Uterus (tissue), 4 donors: ENCODE results near the gene TJAP1. TPM values are rescaled to one million over a fixed set of nuclear protein-coding genes. Genes with fewer than 3 reads are reported as not detected.
"Not testable (repeated sequence)": the region's sequence is repeated elsewhere in the genome, so short reads cannot be mapped to it uniquely, and the experiment has no call there.

ENCODE experiments used
- DNase-seq, 2 donors: peaks; one replicate each; pipeline ENCODE4 v3.0.0-alpha.2; 2019 to 2020
- H3K27ac ChIP-seq, 2 donors: fragments of 200-600 bp; sonication (generic); 1 replicate in 1 of 2; 2 replicates in 1 of 2; pipeline ENCODE4 v1.5.1; 2016 to 2018
- H3K27me3 ChIP-seq, 2 donors: fragments of 200-600 bp; sonication (generic); one replicate each; pipeline ENCODE4 v1.5.1; 2018 to 2019; ENCODE audit warnings: control low read depth in 1 of 2
- H3K36me3 ChIP-seq, 2 donors: fragments of 200-600 bp; sonication (generic); one replicate each; pipeline ENCODE4 v1.5.1; 2019; ENCODE audit warnings: control low read depth in 1 of 2
- H3K4me1 ChIP-seq, 2 donors: fragments of 200-600 bp; sonication (generic); one replicate each; pipeline ENCODE4 v1.5.1; 2018 to 2019; ENCODE audit warnings: control low read depth in 1 of 2
- H3K4me3 ChIP-seq, 2 donors: fragments of 200-600 bp; sonication (generic); 1 replicate in 1 of 2; 2 replicates in 1 of 2; pipeline ENCODE4 v1.5.1; 2018 to 2019; ENCODE audit warnings: mild to moderate bottlenecking in 1 of 2
- H3K9me3 ChIP-seq, 2 donors: fragments of 200-600 bp; sonication (generic); one replicate each; pipeline ENCODE4 v1.5.1; 2019; ENCODE audit warnings: control low read depth in 1 of 2
- POLR2A ChIP-seq, 2 donors: fragments of 450-650 bp; IDR thresholded peaks; one replicate each; pipeline ENCODE4 v1.6.1; 2016; ENCODE audit warnings: antibody characterized with exemption in 2 of 2, mild to moderate bottlenecking in 1 of 2, moderate library complexity in 1 of 2
- intact Hi-C: fragments of 100-400 bp; cut with DNase I; formaldehyde crosslinking; loops from one replicate; pipeline ENCODE4 v1.15.1; 2023; ENCODE audit warnings: low total_unique reads
- total RNA-seq, 4 donors: library from RNA; depleted of rRNA in 3 of 4; stranded (reverse); fragments of >200 nt in 3 of 4; gene quantifications; one replicate each; pipeline versions ENCODE4 v1.1.0 to v1.2.4, GENCODE V29; 2014 to 2023
- TF ChIP-seq, protein P1 (sequence below), 4 experiments: fragments of 200-600 bp in 2 of 4; fragments of 450-650 bp in 2 of 4; sonication (generic) in 2 of 4; IDR thresholded peaks; one replicate each; pipeline ENCODE4 v1.5.1; 2016 to 2019; ENCODE audit warnings: antibody characterized with exemption in 4 of 4, mild to moderate bottlenecking in 2 of 4, moderate library complexity in 1 of 4
- donor health status: DM: yes; HTN: yes; CAD: no.

TJAP1 gene
- total RNA-seq, 4 donors from 2014 or later = 12.8 to 40.8 (median 21.9) TPM

GRCh38 chr6:43522547-43523261 is 45.3 kb downstream of the TJAP1 start:
- no peaks in the 10 kb centered on the region for H3K9me3 ChIP-seq
- no peak overlapping the region for H3K27ac ChIP-seq
- no peak for DNase-seq
- H3K4me3 ChIP-seq = no peak overlapping the region
- H3K36me3 ChIP-seq = no peaks in the 10 kb centered on the region
- intact Hi-C loops = no loop called here
- no peaks in the 10 kb centered on the region for H3K27me3 ChIP-seq
- no peak for TF ChIP-seq POLR2A (IDR thresholded peaks at IDR 0.05)
- TF ChIP-seq, protein P1, sequence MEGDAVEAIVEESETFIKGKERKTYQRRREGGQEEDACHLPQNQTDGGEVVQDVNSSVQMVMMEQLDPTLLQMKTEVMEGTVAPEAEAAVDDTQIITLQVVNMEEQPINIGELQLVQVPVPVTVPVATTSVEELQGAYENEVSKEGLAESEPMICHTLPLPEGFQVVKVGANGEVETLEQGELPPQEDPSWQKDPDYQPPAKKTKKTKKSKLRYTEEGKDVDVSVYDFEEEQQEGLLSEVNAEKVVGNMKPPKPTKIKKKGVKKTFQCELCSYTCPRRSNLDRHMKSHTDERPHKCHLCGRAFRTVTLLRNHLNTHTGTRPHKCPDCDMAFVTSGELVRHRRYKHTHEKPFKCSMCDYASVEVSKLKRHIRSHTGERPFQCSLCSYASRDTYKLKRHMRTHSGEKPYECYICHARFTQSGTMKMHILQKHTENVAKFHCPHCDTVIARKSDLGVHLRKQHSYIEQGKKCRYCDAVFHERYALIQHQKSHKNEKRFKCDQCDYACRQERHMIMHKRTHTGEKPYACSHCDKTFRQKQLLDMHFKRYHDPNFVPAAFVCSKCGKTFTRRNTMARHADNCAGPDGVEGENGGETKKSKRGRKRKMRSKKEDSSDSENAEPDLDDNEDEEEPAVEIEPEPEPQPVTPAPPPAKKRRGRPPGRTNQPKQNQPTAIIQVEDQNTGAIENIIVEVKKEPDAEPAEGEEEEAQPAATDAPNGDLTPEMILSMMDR (IDR thresholded peaks at IDR 0.05) = no peak
- H3K4me1 ChIP-seq = peaks cover 6 to 8% of the 10 kb centered on the region in 2 donors

DNA sequence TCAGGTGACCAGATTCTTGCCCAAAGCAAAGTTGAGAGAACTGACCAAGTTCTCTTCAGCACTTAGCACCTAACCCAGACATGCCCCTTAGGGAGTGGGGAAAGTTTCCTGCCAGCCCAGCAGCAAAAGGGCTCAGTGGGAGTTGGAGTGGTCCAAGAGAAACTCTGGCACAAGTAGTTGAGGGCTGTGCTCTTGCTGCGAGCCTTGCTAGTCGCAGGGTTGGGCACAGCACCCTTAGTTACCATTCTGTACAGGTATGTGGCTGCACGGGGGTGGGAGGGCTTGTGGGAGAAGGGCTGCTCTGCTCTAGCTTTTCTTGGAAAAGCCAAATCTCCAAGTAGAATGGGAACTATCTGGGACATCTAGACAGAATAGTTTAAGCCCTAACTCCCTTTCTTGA is 45.9 kb downstream of the TJAP1 start:
- Histone ChIP-seq H3K9me3 (no peaks in the 10 kb centered on the region), H3K36me3 (no peaks in the 10 kb centered on the region), H3K27ac (no peak overlapping the region), H3K27me3 (no peaks in the 10 kb centered on the region), H3K4me3 (no peak overlapping the region), H3K4me1 (peaks cover under 1 to 5% of the 10 kb centered on the region in 2 donors)
- no peak for TF ChIP-seq POLR2A (IDR thresholded peaks at IDR 0.05)
- TF ChIP-seq, protein P1 (IDR thresholded peaks at IDR 0.05) = no peak
- no peak for DNase-seq
- intact Hi-C loops = no loop called here

DNA sequence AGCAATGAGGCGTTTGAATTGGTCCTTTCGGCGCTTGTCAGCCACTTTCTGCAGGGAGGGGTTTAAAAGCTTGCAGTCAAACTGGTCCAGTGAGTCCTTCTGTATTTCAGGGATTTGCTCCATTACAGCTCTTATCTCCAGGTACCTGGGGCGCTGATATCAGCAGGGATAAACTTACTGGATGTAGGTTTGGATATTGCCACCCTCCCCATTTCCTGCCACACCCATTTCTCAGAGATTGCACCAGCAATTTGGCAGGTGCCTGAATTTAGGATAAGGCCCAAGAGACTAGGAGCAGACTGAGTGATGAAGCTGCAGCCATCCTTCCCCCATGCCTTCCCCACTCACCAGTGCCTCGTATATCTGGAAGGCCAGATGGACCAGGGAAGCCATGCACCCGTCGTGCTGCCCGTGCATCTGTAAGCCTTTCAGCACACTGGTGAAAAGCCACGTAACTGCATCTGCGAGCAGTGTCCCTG is 47.2 kb downstream of the TJAP1 start:
- Histone ChIP-seq H3K36me3 (no peaks in the 10 kb centered on the region), H3K4me3 (no peak overlapping the region)

GRCh38 chr6:43532201-43532600 is 54.8 kb downstream of the TJAP1 start:
- no peak overlapping the region for H3K4me3 ChIP-seq
- H3K27ac ChIP-seq = no peak overlapping the region
- TF ChIP-seq, protein P1 (IDR thresholded peaks at IDR 0.05) = no peak
- no peak for TF ChIP-seq POLR2A (IDR thresholded peaks at IDR 0.05)
- intact Hi-C loops = no loop called here
- H3K9me3 ChIP-seq = no peaks in the 10 kb centered on the region
- no peak for DNase-seq
- no peaks in the 10 kb centered on the region for H3K27me3 ChIP-seq
- no peaks in the 10 kb centered on the region for H3K4me1 ChIP-seq
- H3K36me3 ChIP-seq = no peaks in the 10 kb centered on the region

More for the DNA sequence above, 47.2 kb downstream of the TJAP1 start:
- Histone ChIP-seq H3K9me3 (no peaks in the 10 kb centered on the region), H3K27me3 (no peaks in the 10 kb centered on the region), H3K4me1 (no peaks in the 10 kb centered on the region), H3K27ac (no peak overlapping the region)
- intact Hi-C loops = no loop called here
- no peak for TF ChIP-seq POLR2A (IDR thresholded peaks at IDR 0.05)
- TF ChIP-seq, protein P1 (IDR thresholded peaks at IDR 0.05) = no peak
- DNase-seq = no peak

- intact Hi-C loops, H3K4me3 ChIP-seq, H3K27ac ChIP-seq, H3K9me3 ChIP-seq, H3K36me3 ChIP-seq, DNase-seq, H3K27me3 ChIP-seq, H3K4me1 ChIP-seq: not testable (repeated sequence)
These were observed 61.6 kb downstream of the TJAP1 start for GRCh38 chr6:43538986-43539385.

- DNase-seq, H3K9me3 ChIP-seq, H3K4me1 ChIP-seq, H3K27me3 ChIP-seq, intact Hi-C loops, H3K4me3 ChIP-seq, H3K36me3 ChIP-seq, H3K27ac ChIP-seq: not testable (repeated sequence)
These were observed 62.0 kb downstream of the TJAP1 start for GRCh38 chr6:43539409-43539808.
